ENCODE measurements around the gene OAT.

The OAT gene

GRCh38 chr10:124377101-124377500, 41.6 kb downstream of the OAT start:
- Histone ChIP-seq H3K4me1 (ENCODE audit: low read length) (no peaks in the 10 kb centered on the region), H3K9ac (ENCODE audit: low read length) (no peak overlapping the region), H2AFZ (ENCODE audit: low read length) (no peak overlapping the region), H3K79me2 (ENCODE audit: low read length) (no peaks in the 10 kb centered on the region), H3K27me3 (replicated peaks; ENCODE audit: insufficient read depth, low read length) (peaks cover 15% of the 10 kb centered on the region), H3K4me3 (ENCODE audit: low read length) (no peak overlapping the region), H3F3A (ENCODE audit: insufficient read depth, low read length) (no peaks in the 10 kb centered on the region), H3K9me2 (replicated peaks; ENCODE audit: insufficient read depth, low read length) (no peaks in the 10 kb centered on the region), H4K20me1 (ENCODE audit: insufficient read depth, low read length) (no peaks in the 10 kb centered on the region), H3K4me2 (ENCODE audit: low read depth, low read length) (no peak overlapping the region), H3K9me3 (replicated peaks; ENCODE audit: insufficient read depth, low read length) (no peaks in the 10 kb centered on the region), H3K36me3 (replicated peaks; ENCODE audit: insufficient read depth, low read length) (no peaks in the 10 kb centered on the region), H3K27ac (ENCODE audit: low read length) (no peak overlapping the region)
- no peak for TF ChIP-seq EZH2 (optimal IDR thresholded peaks at IDR 0.05; ENCODE audit: low read depth, low read length)
- no peak for TF ChIP-seq CTCF (IDR thresholded peaks at IDR 0.05; ENCODE audit: low read length)
- TF ChIP-seq EZH2phosphoT487 (IDR thresholded peaks at IDR 0.05; ENCODE audit: low read length): no peak
- no peak for DNase-seq

DNA sequence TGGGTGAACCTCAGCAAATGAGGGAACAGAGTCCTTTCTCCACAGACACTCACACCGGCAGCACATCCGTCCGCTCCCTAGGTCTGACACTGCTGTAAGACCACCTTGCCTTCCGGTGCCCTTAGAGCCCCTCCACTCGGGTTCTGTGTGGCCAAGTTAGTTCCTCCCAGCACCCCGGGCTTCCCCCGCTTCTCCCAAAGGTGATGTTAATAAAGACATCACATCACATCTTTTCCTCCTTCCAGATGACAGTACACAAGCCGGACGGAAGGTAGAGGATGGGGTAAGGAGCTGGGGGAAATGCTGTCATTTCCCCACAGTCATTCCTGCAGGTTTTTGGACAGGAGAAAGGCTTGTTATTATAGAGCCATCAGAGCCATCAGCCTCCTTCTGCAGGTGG, 42.3 kb downstream of the OAT start:
- Histone ChIP-seq H3K9me3 (replicated peaks; ENCODE audit: insufficient read depth, low read length) (no peaks in the 10 kb centered on the region), H3K4me3 (ENCODE audit: low read length) (no peak overlapping the region), H4K20me1 (ENCODE audit: insufficient read depth, low read length) (no peaks in the 10 kb centered on the region), H3F3A (ENCODE audit: insufficient read depth, low read length) (no peaks in the 10 kb centered on the region), H3K4me1 (ENCODE audit: low read length) (no peaks in the 10 kb centered on the region), H3K27ac (ENCODE audit: low read length) (no peak overlapping the region), H2AFZ (ENCODE audit: low read length) (no peak overlapping the region), H3K9ac (ENCODE audit: low read length) (no peak overlapping the region), H3K79me2 (ENCODE audit: low read length) (no peaks in the 10 kb centered on the region), H3K27me3 (replicated peaks; ENCODE audit: insufficient read depth, low read length) (peaks cover 15% of the 10 kb centered on the region), H3K36me3 (replicated peaks; ENCODE audit: insufficient read depth, low read length) (no peaks in the 10 kb centered on the region), H3K9me2 (replicated peaks; ENCODE audit: insufficient read depth, low read length) (no peaks in the 10 kb centered on the region), H3K4me2 (ENCODE audit: low read depth, low read length) (no peak overlapping the region)
- no peak for DNase-seq
- no peak for TF ChIP-seq EZH2 (optimal IDR thresholded peaks at IDR 0.05; ENCODE audit: low read depth, low read length)
- no peak for TF ChIP-seq EZH2phosphoT487 (IDR thresholded peaks at IDR 0.05; ENCODE audit: low read length)
- no peak for TF ChIP-seq CTCF (IDR thresholded peaks at IDR 0.05; ENCODE audit: low read length)

GRCh38 chr10:124375691-124376090, 43.0 kb downstream of the OAT start:
- no peaks in the 10 kb centered on the region for H4K20me1 ChIP-seq (ENCODE audit: insufficient read depth, low read length)
- H3K79me2 ChIP-seq (ENCODE audit: low read length): no peaks in the 10 kb centered on the region
- no peaks in the 10 kb centered on the region for H3F3A ChIP-seq (ENCODE audit: insufficient read depth, low read length)
- H3K9me2 ChIP-seq (replicated peaks; ENCODE audit: insufficient read depth, low read length): no peaks in the 10 kb centered on the region
- H3K27ac ChIP-seq (ENCODE audit: low read length): no peak overlapping the region
- H3K9ac ChIP-seq (ENCODE audit: low read length): no peak overlapping the region
- H3K27me3 ChIP-seq (replicated peaks; ENCODE audit: insufficient read depth, low read length): peaks cover 15% of the 10 kb centered on the region
- no peaks in the 10 kb centered on the region for H3K4me1 ChIP-seq (ENCODE audit: low read length)
- no peak overlapping the region for H3K4me3 ChIP-seq (ENCODE audit: low read length)
- no peak overlapping the region for H3K4me2 ChIP-seq (ENCODE audit: low read depth, low read length)
- H3K9me3 ChIP-seq (replicated peaks; ENCODE audit: insufficient read depth, low read length): no peaks in the 10 kb centered on the region
- TF ChIP-seq EZH2 (optimal IDR thresholded peaks at IDR 0.05; ENCODE audit: low read depth, low read length) (no peak), CTCF (IDR thresholded peaks at IDR 0.05; ENCODE audit: low read length) (no peak), EZH2phosphoT487 (IDR thresholded peaks at IDR 0.05; ENCODE audit: low read length) (no peak)
- no peak for DNase-seq
- H2AFZ ChIP-seq (ENCODE audit: low read length): no peak overlapping the region
- no peaks in the 10 kb centered on the region for H3K36me3 ChIP-seq (replicated peaks; ENCODE audit: insufficient read depth, low read length)

- TF ChIP-seq EZH2 (optimal IDR thresholded peaks at IDR 0.05; ENCODE audit: low read depth, low read length): no peak
- no peak for TF ChIP-seq CTCF (IDR thresholded peaks at IDR 0.05; ENCODE audit: low read length)
- no peak for TF ChIP-seq EZH2phosphoT487 (IDR thresholded peaks at IDR 0.05; ENCODE audit: low read length)
- Histone ChIP-seq H3K9me3 (replicated peaks; ENCODE audit: insufficient read depth, low read length) (no peaks in the 10 kb centered on the region), H3F3A (ENCODE audit: insufficient read depth, low read length) (no peaks in the 10 kb centered on the region), H3K27ac (ENCODE audit: low read length) (no peak overlapping the region), H3K4me1 (ENCODE audit: low read length) (no peaks in the 10 kb centered on the region), H3K4me2 (ENCODE audit: low read depth, low read length) (no peak overlapping the region), H3K36me3 (replicated peaks; ENCODE audit: insufficient read depth, low read length) (no peaks in the 10 kb centered on the region), H3K9me2 (replicated peaks; ENCODE audit: insufficient read depth, low read length) (no peaks in the 10 kb centered on the region), H4K20me1 (ENCODE audit: insufficient read depth, low read length) (no peaks in the 10 kb centered on the region), H2AFZ (ENCODE audit: low read length) (no peak overlapping the region), H3K9ac (ENCODE audit: low read length) (no peak overlapping the region), H3K79me2 (ENCODE audit: low read length) (no peaks in the 10 kb centered on the region), H3K27me3 (replicated peaks; ENCODE audit: insufficient read depth, low read length) (peaks cover 11% of the 10 kb centered on the region), H3K4me3 (ENCODE audit: low read length) (no peak overlapping the region)
- DNase-seq: no peak
Measured at GRCh38 chr10:124375353-124375614, 43.4 kb downstream of the OAT start.

Measured in MM.1S (cell line).